T-cell (primary cell): ENCODE data around the gene CLEC4M. TPM values are rescaled to one million over a fixed set of nuclear protein-coding genes. Genes with fewer than 3 reads are reported as not detected.
"Not testable (repeated sequence)": the region's sequence is repeated elsewhere in the genome, so short reads cannot be mapped to it uniquely, and the experiment has no call there.

Experiments
- ATAC-seq, 4 experiments: fragments of 200-7000 bp in 3 of 4; fragments of 150-1000 bp in 1 of 4; cut with Tn5 transposase; replicated peaks in 1 of 4; 1 replicate in 3 of 4; 2 replicates in 1 of 4; pipeline ENCODE4 v1.10.0; 2021; ENCODE audit warnings: moderate library complexity in 3 of 4, mild to moderate bottlenecking in 2 of 4, moderate number of reproducible peaks in 1 of 4
- CTCF ChIA-PET, 2 donors: fragments of 300-600 bp; sonication (Branson Sonifier 250); formaldehyde crosslinking; loops; one replicate each; lab custom pipeline; 2022; ENCODE audit warnings: antibody characterized with exemption in 2 of 2; lab: Charles Lee
- POLR2A ChIA-PET, 2 donors: fragments of 300-600 bp; sonication (Branson Sonifier 250); formaldehyde crosslinking; loops; one replicate each; lab custom pipeline; 2022; ENCODE audit warnings: antibody characterized with exemption in 2 of 2; lab: Charles Lee
- DNase-seq, 35 experiments: peaks; one replicate each; pipeline versions ENCODE4 v3.0.0 to v3.0.0-alpha.2; 2013 to 2023
- H3K27ac ChIP-seq: one replicate; pipeline ENCODE4 v1.5.1; 2013; ENCODE audit warnings: low read length
- H3K27me3 ChIP-seq, 2 experiments: replicated peaks in 1 of 2; 1 replicate in 1 of 2; 2 replicates in 1 of 2; pipeline versions ENCODE4 v1.6.1 to v1.7.0; 2013; ENCODE audit warnings: low read length in 1 of 2, mixed read lengths in 1 of 2; ENCODE audit not compliant: control insufficient read depth in 2 of 2, insufficient read depth in 2 of 2; ENCODE audit errors: extremely low read depth in 1 of 2
- H3K36me3 ChIP-seq, 2 donors: 1 replicate in 1 of 2; 2 replicates in 1 of 2; pipeline versions ENCODE4 v1.6.1 to v1.7.0; 2013; ENCODE audit warnings: low read length in 1 of 2; ENCODE audit not compliant: control insufficient read depth in 2 of 2, insufficient read depth in 1 of 2; ENCODE audit errors: extremely low read depth in 1 of 2
- H3K4me1 ChIP-seq, 2 experiments: 1 replicate in 1 of 2; 2 replicates in 1 of 2; pipeline versions ENCODE4 v1.6.1 to v1.7.0; 2013; ENCODE audit warnings: low read length in 2 of 2, mixed read lengths in 1 of 2; ENCODE audit not compliant: insufficient read depth in 2 of 2, control insufficient read depth in 1 of 2; ENCODE audit errors: extremely low read depth in 1 of 2
- H3K4me3 ChIP-seq, 2 donors: 1 replicate in 1 of 2; 2 replicates in 1 of 2; pipeline versions ENCODE4 v1.5.1 to v1.7.0; 2013; ENCODE audit warnings: mild to moderate bottlenecking in 2 of 2, low read length in 1 of 2, moderate library complexity in 1 of 2; ENCODE audit not compliant: control insufficient read depth in 1 of 2; ENCODE audit errors: extremely low read depth in 1 of 2
- H3K9me3 ChIP-seq: 2 replicates; pipeline ENCODE4 v1.7.0; 2013
- H3K27ac Mint-ChIP-seq, 2 donors: one replicate each; pipeline ENCODE4 v1.8.0; 2020 to 2021; ENCODE audit warnings: mild to moderate bottlenecking in 2 of 2, mixed read lengths in 2 of 2
- H3K27me3 Mint-ChIP-seq, 2 donors: one replicate each; pipeline ENCODE4 v1.8.0; 2021 to 2022; ENCODE audit warnings: mixed read lengths in 2 of 2
- H3K36me3 Mint-ChIP-seq: one replicate; pipeline ENCODE4 v1.8.0; 2021; ENCODE audit warnings: mixed read lengths
- H3K4me1 Mint-ChIP-seq, 3 donors: one replicate each; pipeline ENCODE4 v1.8.0; 2020 to 2022; ENCODE audit warnings: mixed read lengths in 3 of 3, mild to moderate bottlenecking in 1 of 3
- H3K4me3 Mint-ChIP-seq, 3 donors: one replicate each; pipeline ENCODE4 v1.8.0; 2020 to 2022; ENCODE audit warnings: mild to moderate bottlenecking in 3 of 3, mixed read lengths in 3 of 3, moderate library complexity in 3 of 3
- H3K9me3 Mint-ChIP-seq, 3 donors: one replicate each; pipeline ENCODE4 v1.8.0; 2020 to 2022; ENCODE audit warnings: mixed read lengths in 3 of 3
- whole genome bisulfite sequencing: methylation state at CpG from one replicate; pipeline ENCODE4 v1.1.5; 2013; ENCODE audit warnings: missing lambda C conversion rate; ENCODE audit not compliant: insufficient coverage; 5-methylcytosine and 5-hydroxymethylcytosine counted together
- total RNA-seq, 35 experiments: library from RNA in 6 of 35; stranded (reverse) in 6 of 35; fragments of 120-200 nt in 1 of 35; gene quantifications; one replicate each; pipeline versions ENCODE4 v1.2.1 to v1.2.4 and lab custom pipeline; 2013 to 2026

The CLEC4M gene
- total RNA-seq, 5 donors from 2014 or later (not counting 1 experiment from before 2014, with no cell fraction given) = 0.20 to 0.30 TPM; not detected in 3

DNA sequence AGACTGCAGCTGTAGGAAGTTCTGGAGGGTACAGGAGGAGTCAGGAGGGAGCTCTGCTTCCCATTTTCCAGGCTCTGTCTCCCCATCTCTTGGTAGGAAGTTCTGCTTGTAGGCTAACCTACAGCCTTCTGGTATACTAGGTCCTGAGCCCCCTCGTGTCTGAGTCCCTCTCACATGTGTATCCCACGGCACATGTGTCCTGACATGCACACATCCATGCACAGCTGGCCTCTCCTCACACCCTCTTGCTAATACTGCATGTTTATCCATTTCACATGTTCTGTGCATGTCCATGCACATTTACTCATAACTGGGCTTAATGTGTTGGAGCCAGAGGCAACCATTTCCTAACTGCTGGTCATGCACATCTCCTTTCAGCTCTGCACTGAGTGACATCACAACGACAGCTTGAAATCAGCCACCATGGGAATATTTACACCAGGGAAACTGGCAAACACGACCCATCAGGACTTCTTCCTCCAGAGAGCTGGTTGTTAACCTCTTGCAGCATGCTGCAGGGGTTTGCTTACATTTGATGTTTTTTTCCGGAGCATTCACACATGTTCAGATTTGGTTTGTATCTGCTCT lies 18.8 kb upstream of the CLEC4M start:
- Mint-ChIP-seq H3K4me3 (no peak overlapping the region), H3K36me3 (no peaks in the 10 kb centered on the region), H3K27me3 (peaks cover 9 to 21% of the 10 kb centered on the region in 2 donors), H3K9me3 (peaks cover 0 to 4% (median 0%) of the 10 kb centered on the region in 3 donors), H3K4me1 (peaks cover 0 to 3% (median 0%) of the 10 kb centered on the region in 3 donors), H3K27ac (no peak overlapping the region)
- no peaks in the 10 kb centered on the region for H3K4me1 ChIP-seq
- H3K9me3 ChIP-seq = no peaks in the 10 kb centered on the region
- ChIA-PET POLR2A (no interaction called here), CTCF (no interaction called here)
- peaks cover 0 to 34% of the 10 kb centered on the region in 2 experiments for H3K27me3 ChIP-seq
- H3K36me3 ChIP-seq = no peaks in the 10 kb centered on the region
- DNase-seq (no peak), ATAC-seq (no peak)
- WGBS = 88% methylated on average over 5 of the region's 5 CpGs
- no peak overlapping the region for H3K4me3 ChIP-seq
- no peak overlapping the region for H3K27ac ChIP-seq

GRCh38 chr19:7744871-7745650 lies 18.0 kb upstream of the CLEC4M start:
- Mint-ChIP-seq H3K27me3 (peaks cover 9 to 21% of the 10 kb centered on the region in 2 donors), H3K9me3 (peaks cover 0 to 4% (median 0%) of the 10 kb centered on the region in 3 donors), H3K4me3 (no peak overlapping the region), H3K36me3 (no peaks in the 10 kb centered on the region), H3K4me1 (peaks cover 0 to 3% (median 1%) of the 10 kb centered on the region in 3 donors), H3K27ac (no peak overlapping the region)
- no peaks in the 10 kb centered on the region for H3K9me3 ChIP-seq
- peaks cover 0 to 39% of the 10 kb centered on the region in 2 experiments for H3K27me3 ChIP-seq
- DNase-seq (no peak), ATAC-seq (no peak)
- no peaks in the 10 kb centered on the region for H3K36me3 ChIP-seq
- ChIA-PET POLR2A (no interaction called here), CTCF (no interaction called here)
- H3K4me3 ChIP-seq = no peak overlapping the region
- H3K4me1 ChIP-seq = no peaks in the 10 kb centered on the region
- no peak overlapping the region for H3K27ac ChIP-seq
- WGBS = 50% methylated on average over 1 of the region's 12 CpGs

- ATAC-seq, POLR2A ChIA-PET, CTCF ChIA-PET, H3K4me1 ChIP-seq, H3K36me3 Mint-ChIP-seq, DNase-seq, H3K9me3 ChIP-seq, H3K9me3 Mint-ChIP-seq, H3K27ac Mint-ChIP-seq, H3K4me3 ChIP-seq, H3K36me3 ChIP-seq, H3K4me3 Mint-ChIP-seq, H3K27ac ChIP-seq: not testable (repeated sequence)
- peaks cover 4 to 14% of the 10 kb centered on the region in 2 donors for H3K27me3 Mint-ChIP-seq
- WGBS = 91% methylated on average over 4 of the region's 4 CpGs
- H3K4me1 Mint-ChIP-seq = peaks cover 6 to 14% (median 14%) of the 10 kb centered on the region in 3 donors
- peaks cover 0 to 37% of the 10 kb centered on the region in 2 experiments for H3K27me3 ChIP-seq
These were observed 16.7 kb upstream of the CLEC4M start for GRCh38 chr19:7746306-7746705.

GRCh38 chr19:7746903-7747884 lies 15.8 kb upstream of the CLEC4M start, which contains the start of gene CD209:
Gene CD209 (minus strand): TSS chr19:7747534. CDS start chr19:7747511, 23 bp downstream.
- WGBS = 66% methylated on average over 5 of the region's 7 CpGs
- H3K27ac ChIP-seq = no peak within 1 kb of the TSS
- no peak within 1 kb of the TSS for H3K4me3 Mint-ChIP-seq
- no peak within 1 kb of the TSS for H3K4me3 ChIP-seq
- H3K4me1 ChIP-seq = peaks cover 0 to 3% of the 10 kb centered on the region in 2 experiments
- peaks cover 0 to 37% of the 10 kb centered on the region in 2 experiments for H3K27me3 ChIP-seq
- ChIA-PET POLR2A (no interaction called here), CTCF (interaction anchor here in 1 of 2 donors (0.6 kb wide), 1 partner anchor 91 kb away, joined by 5 read pairs; no protein-coding TSS in a partner anchor)
- no peak for DNase-seq
- no peaks in the 10 kb centered on the region for H3K36me3 ChIP-seq
- H3K27me3 Mint-ChIP-seq = peaks cover 4 to 12% of the 10 kb centered on the region in 2 donors
- no peaks in the 10 kb centered on the region for H3K9me3 ChIP-seq
- H3K27ac Mint-ChIP-seq = no peak within 1 kb of the TSS
- H3K4me1 Mint-ChIP-seq = peaks cover 9 to 16% (median 15%) of the 10 kb centered on the region in 3 donors
- no peaks in the 10 kb centered on the region for H3K36me3 Mint-ChIP-seq
- ATAC-seq = no peak
- H3K9me3 Mint-ChIP-seq = peaks cover 0 to 4% (median 0%) of the 10 kb centered on the region in 3 donors

DNA sequence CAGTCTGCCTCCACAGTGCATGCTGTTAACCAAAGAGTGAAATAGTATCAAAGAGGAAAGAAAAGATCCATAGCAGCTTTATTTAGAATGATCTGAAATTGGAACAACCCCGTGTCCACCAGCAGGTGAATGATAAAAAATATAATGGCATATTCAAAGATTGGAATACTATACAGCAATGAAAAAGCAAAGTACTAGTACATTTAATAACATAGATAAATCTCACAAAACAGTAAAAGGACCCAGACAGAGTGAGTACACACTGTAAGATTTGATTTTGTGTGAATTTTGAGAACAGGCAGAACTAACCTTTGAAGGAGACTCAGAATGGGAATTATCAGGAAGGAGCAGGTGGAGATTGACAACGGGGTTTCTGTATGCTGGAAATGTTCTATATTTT lies 14.9 kb upstream of the CLEC4M start:
- H3K4me3 Mint-ChIP-seq = no peak overlapping the region
- no CpG with 5 or more reads among the region's 2 CpGs for WGBS
- POLR2A ChIA-PET = no interaction called here
- Histone ChIP-seq H3K4me3 (no peak overlapping the region), H3K27me3 (peaks cover 0 to 37% of the 10 kb centered on the region in 2 experiments), H3K4me1 (peaks cover 0 to 3% of the 10 kb centered on the region in 2 experiments), H3K27ac (no peak overlapping the region), H3K36me3 (no peaks in the 10 kb centered on the region), H3K9me3 (no peaks in the 10 kb centered on the region)
- DNase-seq = no peak
- no peaks in the 10 kb centered on the region for H3K36me3 Mint-ChIP-seq
- no peak overlapping the region for H3K27ac Mint-ChIP-seq
- H3K9me3 Mint-ChIP-seq = peaks cover 0 to 4% (median 0%) of the 10 kb centered on the region in 3 donors
- CTCF ChIA-PET = no interaction called here
- H3K27me3 Mint-ChIP-seq = peaks cover 4 to 14% of the 10 kb centered on the region in 2 donors
- ATAC-seq = no peak
- peaks cover 10 to 17% (median 15%) of the 10 kb centered on the region in 3 donors for H3K4me1 Mint-ChIP-seq

DNA sequence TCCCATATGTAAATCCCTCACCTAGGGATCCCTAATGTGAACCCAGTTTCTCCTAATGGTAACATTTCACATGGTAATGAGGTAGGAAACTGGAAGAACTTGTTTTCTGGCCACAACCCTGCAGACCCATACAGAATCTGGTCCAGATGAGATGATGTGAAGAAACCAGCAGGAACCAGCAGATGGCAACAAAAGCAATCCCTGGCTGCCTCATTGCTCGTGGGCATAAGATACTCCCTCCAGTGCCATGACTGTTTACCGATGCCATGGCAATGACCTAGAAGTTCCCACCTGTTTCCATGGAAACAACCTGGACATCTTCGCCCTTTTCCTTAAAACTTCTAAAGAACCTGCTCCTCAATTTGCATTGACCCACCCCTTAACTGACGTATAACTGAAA lies 14.3 kb upstream of the CLEC4M start:
- no peak for ATAC-seq
- H3K4me3 Mint-ChIP-seq = no peak overlapping the region
- Histone ChIP-seq H3K27ac (no peak overlapping the region), H3K4me1 (peaks cover 0 to 3% of the 10 kb centered on the region in 2 experiments), H3K9me3 (no peaks in the 10 kb centered on the region), H3K4me3 (no peak overlapping the region), H3K36me3 (no peaks in the 10 kb centered on the region), H3K27me3 (peaks cover 0 to 34% of the 10 kb centered on the region in 2 experiments)
- no peak for DNase-seq
- 49% methylated on average over 2 of the region's 4 CpGs for WGBS
- no peaks in the 10 kb centered on the region for H3K36me3 Mint-ChIP-seq
- no peak overlapping the region for H3K27ac Mint-ChIP-seq
- H3K4me1 Mint-ChIP-seq = peaks cover 10 to 18% (median 15%) of the 10 kb centered on the region in 3 donors
- H3K9me3 Mint-ChIP-seq = peaks cover 0 to 4% (median 0%) of the 10 kb centered on the region in 3 donors
- ChIA-PET CTCF (no interaction called here), POLR2A (no interaction called here)
- H3K27me3 Mint-ChIP-seq = peaks cover 4 to 15% of the 10 kb centered on the region in 2 donors
